GM21381 (cell line): ENCODE measurements around the gene IL37.
"Not testable (repeated sequence)": the region's sequence is repeated elsewhere in the genome, so short reads cannot be mapped to it uniquely, and the experiment has no call there.

Source experiments
- ATAC-seq: cut with Tn5 transposase; IDR thresholded peaks from one replicate; pipeline ENCODE4 v1.9.1; 2021; ENCODE audit warnings: mild to moderate bottlenecking, moderate library complexity; ENCODE audit not compliant: unreplicated experiment

IL37 gene

DNA sequence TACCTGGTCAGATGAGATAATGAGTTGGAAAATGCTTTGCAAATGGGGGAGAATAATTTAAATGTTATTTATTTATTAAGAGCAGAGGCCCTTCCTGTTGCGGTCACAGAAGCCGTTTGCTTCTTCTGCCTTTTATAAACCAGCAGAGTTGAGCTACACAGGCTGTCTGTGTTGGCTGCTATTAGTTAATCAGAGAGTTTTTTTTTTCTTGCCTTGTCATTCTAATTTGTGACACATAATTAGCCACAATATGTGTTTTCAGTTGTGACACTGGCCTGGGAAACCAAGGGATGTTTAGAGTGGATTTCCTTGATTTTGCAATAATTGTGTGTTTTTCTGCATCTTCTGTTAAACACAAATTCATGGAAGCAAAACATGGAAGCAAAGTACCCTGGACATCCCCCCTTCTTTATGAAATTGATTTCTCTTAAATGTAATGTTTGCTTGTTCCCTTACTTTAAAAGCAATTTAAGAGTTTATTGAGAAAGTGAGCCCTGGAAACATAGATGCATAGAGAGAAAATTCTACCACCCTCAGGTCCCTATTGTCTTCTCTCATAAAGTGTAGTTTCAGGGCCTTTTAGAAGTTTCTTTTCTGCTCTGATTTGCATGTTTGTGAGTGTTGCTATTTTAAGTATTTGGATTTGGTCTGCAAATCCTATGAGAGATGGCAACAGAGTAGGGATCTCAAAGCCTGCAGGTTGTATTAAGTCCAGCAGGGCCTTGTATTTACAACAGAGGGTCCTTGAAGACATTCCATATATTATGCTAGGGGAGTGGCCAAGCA lies 22.8 kb upstream of the IL37 start:
- ATAC-seq = no peak

DNA sequence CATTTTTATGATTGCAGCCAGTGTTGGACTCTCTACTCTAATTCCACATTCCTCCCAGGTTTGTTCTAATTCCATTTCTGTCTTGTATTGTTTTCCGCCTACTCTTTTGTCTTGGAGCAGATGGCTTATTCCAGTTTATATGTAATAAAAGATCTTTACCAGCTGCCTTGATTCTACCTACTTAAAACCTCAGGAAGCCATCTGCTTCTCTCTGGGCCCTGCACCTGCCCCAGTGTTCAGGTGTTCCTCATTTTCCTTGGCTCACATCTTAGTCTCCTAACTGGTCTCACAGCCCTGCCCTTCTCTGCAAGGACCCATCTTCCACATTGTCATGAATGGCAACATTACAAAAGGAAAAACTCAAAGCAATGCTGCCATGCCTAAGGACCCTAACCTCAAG lies 21.0 kb upstream of the IL37 start:
- no peak for ATAC-seq

DNA sequence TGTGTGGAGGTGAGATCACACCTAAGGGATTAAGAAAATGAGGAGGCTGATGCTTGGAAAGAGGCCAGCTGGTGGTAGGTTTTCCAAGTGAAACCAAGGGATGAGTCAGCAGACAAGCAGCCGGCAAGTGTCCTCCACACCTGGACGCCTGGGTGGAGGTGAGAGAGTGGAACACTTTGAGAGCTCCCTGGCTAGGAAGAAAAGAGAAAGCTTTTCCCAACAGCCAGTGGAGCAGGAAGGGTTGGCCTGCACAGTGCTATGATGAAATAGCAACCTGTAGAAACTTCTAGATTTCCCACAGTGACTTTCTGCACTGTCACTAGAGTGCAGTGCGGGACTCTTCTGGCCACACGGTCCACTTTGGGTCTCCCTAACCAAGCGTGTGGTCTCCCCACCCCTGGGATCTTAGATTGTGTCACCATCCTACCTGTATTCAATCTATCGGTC lies 19.6 kb upstream of the IL37 start:
- no peak for ATAC-seq

DNA sequence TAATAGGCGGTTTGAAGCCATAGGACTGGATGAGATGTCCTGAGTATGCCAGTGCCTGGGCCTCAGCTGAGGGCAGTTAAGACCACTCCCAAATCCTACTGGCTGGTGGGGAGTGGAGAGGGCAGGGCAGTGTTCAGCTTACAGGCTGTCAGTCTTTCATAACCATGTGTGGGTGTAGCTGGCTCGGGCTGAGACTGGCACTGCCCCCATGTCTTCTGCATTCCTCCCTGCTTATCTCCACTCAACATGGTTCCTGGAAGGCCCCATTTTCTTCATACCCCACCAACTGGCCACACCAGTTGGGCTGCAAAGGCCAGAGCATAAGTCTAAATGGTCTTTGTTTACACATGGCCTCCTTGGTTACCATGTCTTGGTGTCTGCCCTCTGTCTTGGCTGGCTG lies 17.2 kb upstream of the IL37 start:
- no peak for ATAC-seq

DNA sequence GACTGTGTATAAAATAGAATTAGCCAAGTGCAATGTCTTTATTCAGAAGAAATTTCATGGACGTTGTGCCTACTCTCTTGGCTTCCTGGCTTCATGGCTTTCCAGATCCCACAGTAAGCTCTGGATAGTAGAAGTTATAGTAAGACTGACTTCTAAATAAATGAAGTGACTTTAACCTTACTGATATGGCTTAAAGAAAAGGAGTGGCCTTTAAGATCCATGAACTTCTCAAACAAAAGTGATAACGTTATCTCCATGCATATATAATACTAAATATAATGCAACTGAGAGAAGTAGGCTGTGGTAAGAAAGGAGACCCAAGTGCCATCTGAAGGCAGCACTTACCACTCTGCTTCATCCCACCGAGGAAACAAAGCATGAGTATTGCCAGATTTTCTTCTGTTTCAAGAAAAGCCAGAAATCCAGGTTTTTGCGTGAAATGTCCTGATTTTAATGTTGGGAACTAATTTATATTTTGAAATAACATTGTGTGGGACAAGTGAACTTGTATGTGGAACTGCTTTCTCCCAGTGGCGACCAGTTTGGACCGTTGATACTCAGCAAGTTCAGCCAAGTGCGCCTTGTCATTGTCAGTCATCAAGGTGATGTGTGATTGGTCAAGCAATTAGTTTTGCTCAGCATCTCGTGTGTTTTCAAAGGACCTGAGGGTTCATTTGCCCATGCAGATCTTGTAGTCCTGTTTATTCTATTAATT lies 13.9 kb upstream of the IL37 start:
- ATAC-seq = no peak

DNA sequence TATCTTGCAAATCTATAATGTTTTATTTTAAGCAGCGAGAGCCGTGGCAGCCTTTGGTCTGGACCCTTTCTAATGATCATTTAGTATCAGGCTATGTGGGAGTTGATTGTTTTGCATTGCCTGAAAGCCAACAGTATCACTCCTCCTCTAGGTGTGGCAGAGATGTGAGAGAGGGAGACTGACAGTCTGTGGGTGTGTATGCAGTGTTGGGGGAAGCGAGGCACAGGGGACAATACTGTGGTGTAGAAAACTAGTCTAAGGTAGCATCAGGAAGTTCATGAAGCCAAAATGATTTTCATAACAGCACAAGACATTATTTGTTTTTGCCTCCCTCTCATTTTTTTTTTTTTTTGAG lies 13.4 kb upstream of the IL37 start:
- ATAC-seq = no peak

DNA sequence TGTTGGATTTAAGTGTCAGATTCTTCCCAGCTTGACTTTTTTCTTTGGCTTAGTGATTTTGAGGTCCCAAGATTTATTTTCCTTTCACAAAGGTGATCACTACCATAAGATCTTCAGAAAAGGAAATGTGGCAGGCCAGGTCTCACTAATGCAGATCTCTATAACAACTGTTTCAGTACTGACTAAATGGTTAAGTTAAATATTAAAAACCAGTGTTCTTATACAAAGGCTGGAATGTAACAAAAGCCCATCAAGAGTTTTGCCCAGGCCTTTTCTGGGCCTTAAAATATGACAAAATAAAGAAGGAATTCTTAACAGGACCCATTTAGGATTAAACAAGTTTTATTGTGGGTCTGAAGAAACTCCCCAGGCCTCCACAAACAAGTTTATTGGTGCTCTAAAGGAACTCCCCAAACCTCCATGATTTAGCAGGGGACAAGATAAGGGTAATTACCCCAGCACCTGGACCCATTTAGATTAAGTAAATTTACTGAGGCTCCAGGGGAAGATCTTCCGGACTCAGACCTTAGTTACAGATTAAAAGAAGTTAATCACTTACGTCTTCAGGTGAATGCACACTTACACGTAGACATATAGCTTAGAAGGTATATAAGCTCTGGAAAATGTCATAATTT lies 9.4 kb upstream of the IL37 start:
- ATAC-seq = not testable (repeated sequence)

DNA sequence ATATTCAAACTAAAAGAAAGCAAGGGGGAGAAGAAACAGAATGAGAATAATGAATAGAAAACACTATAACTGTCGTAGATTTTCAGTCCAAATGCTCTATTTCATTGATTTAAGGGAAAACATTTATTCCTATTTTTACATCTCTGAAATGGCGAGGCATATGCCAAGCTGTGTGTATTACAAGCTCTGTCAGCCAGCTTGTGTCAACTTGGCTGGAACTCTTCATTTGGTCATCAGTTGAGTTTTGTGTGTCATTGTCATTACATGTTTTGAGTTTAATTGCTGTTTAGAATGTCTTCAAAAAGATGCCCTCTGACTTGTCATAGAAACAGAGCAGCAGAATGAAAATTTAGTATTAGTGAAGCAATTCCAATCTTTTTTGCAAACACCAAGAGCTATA lies 8.1 kb upstream of the IL37 start:
- ATAC-seq = no peak

DNA sequence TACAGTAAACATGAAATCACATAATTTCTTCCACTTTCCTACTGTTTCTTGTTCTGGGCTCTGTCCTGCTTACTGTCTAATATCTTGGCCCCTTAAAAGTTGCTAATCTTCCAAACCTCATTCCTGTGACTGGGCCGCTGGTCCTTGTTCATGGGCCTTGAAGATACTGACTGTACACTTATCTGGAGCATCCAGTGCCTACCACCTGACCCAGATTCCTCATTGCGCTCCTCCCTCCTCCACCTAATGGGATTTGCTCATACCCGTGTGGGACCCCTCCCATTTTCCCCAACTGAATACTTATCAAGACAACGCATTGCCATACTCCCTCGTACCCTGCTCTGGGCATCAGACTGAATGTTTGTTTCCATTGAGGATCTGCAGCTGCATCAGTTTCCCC lies 6.1 kb upstream of the IL37 start:
- ATAC-seq = no peak

DNA sequence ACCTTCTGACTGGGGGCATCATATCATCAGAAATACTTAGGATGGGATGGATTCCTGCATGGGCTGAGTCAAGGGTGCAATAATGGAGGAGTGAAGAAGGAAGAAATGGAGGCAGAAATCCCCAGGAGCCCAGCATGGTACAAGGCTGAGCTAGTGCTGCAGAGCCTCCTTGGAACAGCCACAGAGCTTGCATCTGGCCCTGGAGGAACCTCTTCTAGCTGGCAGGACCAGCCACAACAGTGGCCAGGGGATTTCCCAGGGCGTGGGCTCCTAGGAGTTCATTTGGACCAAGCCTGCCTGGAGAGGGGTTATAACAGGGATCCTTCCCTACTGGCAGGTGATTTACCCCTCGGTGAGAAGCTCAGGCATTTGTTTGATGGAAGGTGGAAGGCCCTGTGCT lies 4.7 kb upstream of the IL37 start:
- no peak for ATAC-seq

DNA sequence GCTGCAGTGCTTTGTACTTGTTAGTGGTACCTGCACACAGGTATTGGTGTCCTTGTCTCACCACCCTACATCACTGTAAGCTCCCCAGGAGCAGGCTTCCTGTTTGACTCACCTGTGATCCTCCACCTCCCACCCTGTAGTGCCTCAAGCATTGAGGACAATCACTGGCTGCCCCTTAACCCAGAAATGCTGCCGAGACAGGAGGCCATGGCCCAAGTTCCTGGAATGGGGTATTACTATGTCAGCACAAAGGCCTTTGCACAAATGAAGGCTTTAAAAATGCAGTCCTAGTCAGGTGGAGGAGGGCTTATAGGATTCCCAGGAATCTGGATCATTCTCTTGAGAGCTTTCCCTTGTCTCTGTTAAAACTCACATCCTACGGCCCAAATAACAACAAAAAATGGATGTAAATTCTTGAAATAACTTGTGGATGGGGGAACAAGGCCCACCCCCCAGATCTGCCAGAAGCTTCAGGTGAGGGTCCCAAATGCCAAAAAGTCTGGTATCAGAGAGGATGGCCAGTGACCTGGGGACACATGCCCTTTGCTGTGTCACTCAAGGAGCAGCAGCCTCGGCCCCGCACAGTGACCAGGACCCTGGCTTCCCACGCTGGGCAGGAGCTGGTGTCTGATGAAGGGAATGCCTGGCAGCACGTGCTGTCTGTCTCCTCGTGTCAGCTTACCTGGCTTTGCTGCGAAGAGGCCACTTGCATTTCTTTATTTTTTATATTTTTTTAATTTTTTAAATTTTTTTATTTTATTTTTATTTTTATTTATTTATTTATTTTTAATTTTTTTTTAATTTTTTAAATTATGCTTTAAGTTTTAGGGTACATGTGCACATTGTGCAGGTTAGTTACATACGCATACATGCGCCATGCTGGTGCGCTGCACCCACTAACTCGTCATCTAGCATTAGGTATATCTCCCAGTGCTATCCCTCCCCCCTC lies 3.7 kb upstream of the IL37 start:
- no peak for ATAC-seq

DNA sequence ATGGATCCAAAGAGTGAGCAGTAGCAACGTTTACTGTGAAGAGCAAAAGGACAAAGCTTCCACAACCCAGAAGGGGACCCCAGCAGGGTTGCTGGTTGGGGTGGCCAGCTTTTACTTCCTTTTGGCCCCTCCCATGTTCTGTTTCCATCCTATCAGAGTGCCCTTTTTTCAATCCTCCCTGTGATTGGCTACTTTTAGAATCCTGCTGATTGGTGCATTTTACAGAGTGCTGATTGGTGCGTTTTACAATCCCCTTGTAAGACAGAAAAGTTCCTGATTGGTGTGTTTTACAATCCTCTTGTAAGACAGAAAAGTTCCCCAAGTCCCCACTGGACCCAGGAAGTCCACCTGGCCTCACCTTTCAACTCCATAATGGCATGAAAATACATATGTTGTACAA lies 2.4 kb upstream of the IL37 start:
- not testable (repeated sequence) for ATAC-seq

DNA sequence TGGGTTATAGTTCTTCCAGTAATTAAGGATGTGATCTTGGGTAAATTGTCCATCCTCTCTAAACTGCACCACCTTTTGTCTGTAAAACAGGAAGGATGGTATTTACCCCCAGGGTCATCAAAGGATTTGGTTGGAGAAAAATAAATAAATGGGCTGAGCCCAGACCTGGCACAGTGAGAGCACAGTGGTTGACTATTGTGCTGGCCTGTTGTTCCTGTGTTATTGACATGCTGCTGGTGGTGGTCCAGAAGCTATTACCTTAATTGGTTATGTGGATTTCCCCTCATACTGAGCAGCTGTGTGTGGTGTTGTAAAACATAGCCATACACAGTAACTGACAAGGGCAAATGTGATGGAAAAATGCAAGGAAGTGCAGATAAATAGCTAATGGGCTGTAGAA lies 746 bp upstream of the IL37 start:
- no peak for ATAC-seq

DNA sequence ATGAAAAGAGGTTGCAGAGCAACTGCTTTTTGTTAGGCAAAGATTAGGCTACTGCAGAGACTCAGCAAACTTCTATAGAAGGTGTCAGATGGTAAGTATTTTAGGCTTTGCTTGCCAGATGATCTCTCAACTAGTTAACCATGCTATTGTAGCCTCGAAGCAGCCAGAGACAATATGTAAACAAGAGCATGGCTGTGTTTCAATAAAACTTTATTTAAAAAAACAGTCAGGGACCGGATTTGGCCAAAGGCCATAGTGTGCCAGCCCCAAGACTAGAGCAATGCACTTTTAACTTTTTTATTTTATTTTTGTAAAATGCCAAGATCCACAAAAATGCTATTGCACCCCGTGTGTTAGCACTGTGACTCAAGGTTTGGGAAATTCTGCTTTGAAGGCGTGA lies 1.4 kb downstream of the IL37 start:
- ATAC-seq = no peak

DNA sequence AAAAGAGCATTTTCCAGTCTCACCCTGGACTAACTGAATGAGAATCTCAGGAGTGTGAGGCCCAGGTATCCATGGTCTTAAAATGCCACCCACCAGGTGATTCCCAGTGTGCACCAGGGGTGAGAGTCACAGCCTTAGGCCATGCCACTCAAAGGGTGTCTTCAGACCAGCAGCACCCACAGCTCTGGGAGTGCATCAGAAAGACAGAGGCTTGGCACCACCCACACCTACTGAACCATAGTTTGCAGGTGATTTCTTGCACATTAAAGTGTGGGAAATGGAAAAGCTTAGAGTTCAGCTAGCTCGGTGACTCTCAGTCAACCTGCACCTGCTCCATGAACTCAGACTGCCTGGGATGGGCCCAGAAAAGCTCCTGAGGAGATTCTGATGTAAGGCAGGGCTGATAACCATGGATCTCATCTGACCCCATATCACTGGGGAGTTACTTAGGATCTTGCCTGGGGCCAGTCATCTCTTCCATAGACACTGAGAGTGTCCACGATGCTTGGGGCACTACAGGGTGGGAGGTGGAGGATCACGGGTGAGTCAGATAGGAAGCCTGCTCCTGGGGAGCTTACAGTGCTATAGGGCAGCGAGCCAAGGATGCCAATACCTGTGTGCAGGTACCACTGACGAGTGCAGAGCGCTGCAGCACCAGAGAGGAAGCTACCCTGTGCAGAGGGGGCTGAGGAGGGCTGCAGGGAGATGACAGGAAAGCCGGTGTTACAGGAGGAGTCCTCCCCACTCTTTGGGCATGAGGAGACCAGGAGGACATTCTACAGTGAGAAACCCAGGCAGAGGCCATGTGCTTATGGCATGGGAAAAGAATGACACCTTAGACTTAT lies 4.6 kb downstream of the IL37 start:
- ATAC-seq = no peak

DNA sequence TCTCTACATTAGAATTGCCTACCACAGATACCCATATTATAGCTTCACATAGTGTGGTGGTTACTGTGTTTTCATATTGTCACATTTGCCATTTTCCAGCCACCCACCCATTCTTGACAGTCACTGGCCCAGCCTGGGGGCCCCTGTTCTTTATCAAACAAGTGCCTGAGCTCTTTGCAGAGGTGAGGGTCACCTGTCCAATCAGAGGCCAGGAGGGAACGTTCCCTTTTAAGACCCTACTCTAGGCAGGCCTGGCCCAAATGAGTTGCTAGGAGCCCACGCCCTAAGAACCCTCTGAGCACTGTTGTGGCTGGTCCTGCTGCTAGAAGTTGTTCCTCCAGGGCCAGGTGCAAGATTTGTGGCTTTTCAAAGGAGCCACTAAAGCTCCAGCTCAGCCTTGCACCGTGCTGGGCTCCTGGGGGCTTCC lies 5.2 kb downstream of the IL37 start:
- ATAC-seq = no peak

DNA sequence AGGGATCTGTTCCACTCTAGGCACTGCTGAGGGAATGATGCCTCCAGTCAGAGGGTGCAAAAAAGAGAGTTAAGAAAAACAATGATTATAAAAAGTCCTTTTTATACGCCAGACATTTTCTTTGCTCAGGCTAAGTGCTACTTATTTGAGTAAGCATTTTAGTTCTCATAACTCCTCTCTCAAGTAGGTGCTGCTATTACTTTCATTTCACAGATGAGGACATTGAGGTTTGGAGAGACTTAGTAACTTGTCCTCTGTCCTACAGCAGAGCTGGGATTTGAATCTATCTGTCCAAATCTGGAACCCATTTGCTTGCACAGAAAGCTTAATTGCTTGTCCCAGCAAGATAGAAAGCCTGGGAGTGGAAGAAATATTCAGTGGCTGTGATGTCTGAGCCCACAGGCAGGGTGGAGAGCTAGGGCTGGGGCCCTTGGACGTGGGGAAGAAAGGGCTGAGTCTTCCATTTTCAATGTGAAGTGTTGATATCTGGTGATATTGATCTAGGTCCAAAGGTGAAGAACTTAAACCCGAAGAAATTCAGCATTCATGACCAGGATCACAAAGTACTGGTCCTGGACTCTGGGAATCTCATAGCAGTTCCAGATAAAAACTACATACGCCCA lies 5.8 kb downstream of the IL37 start:
- ATAC-seq = no peak

DNA sequence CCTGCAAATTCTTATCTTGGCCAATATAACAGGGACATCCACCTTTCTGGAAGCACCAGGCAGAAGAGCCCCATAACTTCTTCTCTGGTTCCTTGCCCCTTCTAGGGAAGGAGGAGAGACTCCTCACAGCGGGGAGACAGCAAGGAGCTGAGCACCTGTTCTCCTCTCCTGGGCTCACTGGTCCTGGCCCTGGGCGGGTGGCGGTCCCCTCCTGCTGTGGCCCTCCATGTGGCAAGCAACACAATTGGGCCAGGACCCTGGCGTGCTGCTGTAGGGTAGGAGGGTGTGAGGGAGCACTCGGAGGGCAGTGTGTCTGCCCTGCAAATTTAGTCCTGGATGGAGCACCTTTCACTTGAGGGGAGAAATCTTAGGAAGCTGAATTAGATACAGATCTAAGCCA lies 6.9 kb downstream of the IL37 start:
- no peak for ATAC-seq

DNA sequence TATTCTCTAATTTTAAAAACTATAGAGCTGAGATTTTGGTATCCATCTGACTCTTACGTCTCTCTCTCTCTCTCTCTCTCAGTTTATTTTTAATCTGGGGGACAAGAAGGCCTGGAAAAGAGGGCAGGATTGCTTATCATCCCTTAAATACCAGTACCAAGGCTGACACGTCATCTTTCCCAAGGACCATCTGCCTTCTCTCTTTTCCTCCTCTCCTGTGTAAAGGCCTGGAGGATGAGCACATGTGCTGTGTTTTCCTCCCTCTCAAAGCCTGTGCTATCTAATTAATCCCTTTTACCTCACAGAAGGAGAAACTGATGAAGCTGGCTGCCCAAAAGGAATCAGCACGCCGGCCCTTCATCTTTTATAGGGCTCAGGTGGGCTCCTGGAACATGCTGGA lies 7.3 kb downstream of the IL37 start:
- no peak for ATAC-seq

DNA sequence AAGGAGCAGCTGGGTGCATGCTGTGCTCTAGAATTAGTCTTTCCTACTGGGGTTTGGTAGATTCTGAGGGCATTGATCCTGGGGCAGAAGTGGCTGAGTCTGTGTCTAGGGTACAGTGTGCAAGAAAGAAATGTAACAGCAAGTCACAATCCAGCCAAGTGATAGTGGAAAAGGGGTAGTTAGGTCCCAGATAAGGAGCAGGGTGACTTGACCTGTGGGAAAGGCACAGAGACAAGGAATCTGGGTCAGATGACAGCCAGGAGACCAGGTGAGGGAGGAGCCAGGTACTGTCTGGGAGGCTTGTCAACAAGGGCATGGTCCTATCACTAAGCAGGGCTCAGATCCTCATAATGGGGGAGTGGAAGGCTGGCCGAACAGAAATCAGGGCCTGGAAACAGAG lies 8.1 kb downstream of the IL37 start:
- ATAC-seq = no peak
